Activated CD4-positive, alpha-beta T cell treated with anti-CD3 and anti-CD28 coated beads, Interleukin-2, amount 10 ng/mL, durations not matched to agents 24 days and 14 days (primary cell): ENCODE measurements around the gene POTEJ. TPM values are rescaled to one million over a fixed set of nuclear protein-coding genes. Genes with fewer than 3 reads are reported as not detected.
"Not testable (repeated sequence)": the region's sequence is repeated elsewhere in the genome, so short reads cannot be mapped to it uniquely, and the experiment has no call there.

ENCODE experiments used
- DNase-seq: peaks from one replicate; pipeline ENCODE4 v3.0.0; 2022
- H3K27ac Mint-ChIP-seq: one replicate; pipeline ENCODE4 v1.8.0; 2022; ENCODE audit warnings: mild to moderate bottlenecking, mixed read lengths
- H3K27me3 Mint-ChIP-seq: one replicate; pipeline ENCODE4 v1.8.0; 2022; ENCODE audit warnings: mixed read lengths
- H3K36me3 Mint-ChIP-seq: one replicate; pipeline ENCODE4 v1.8.0; 2022; ENCODE audit warnings: low read depth, mild to moderate bottlenecking, mixed read lengths
- H3K4me1 Mint-ChIP-seq: one replicate; pipeline ENCODE4 v1.8.0; 2021; ENCODE audit warnings: mixed read lengths
- H3K4me3 Mint-ChIP-seq: one replicate; pipeline ENCODE4 v1.8.0; 2022; ENCODE audit warnings: mild to moderate bottlenecking, moderate library complexity, mixed read lengths
- H3K9me3 Mint-ChIP-seq: one replicate; pipeline ENCODE4 v1.8.0; 2021; ENCODE audit warnings: mixed read lengths
- intact Hi-C: fragments of 100-400 bp; cut with micrococcal nuclease; formaldehyde crosslinking; loops from one replicate; pipeline ENCODE4 v1.15.1; 2023
- total RNA-seq: library from RNA; stranded (reverse); gene quantifications from 2 replicates; pipeline ENCODE4 v1.2.3, GENCODE V29; 2022

Gene POTEJ
- total RNA-seq, 1 donor from 2014 or later, result not detected

DNA sequence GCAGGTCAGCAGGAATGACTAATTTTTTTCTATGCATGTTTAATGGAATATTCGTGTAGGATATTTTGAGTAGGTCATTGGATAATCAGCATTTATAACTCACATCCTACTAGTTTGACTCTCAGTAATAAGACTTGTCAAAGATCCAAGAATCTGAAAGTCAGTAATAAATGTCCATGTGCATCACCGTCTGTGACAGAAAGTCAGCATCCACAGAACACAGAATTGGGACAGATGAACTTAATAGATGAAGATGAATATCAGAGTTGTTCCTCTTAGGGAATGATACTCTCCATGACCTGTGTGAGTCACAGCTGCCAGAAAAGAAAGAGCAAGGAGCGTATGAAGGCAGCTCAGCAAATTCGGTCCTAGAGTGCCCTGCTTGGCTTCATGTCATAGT, 30.4 kb downstream of the POTEJ start:
- H3K27me3 Mint-ChIP-seq, H3K4me3 Mint-ChIP-seq, H3K27ac Mint-ChIP-seq, H3K9me3 Mint-ChIP-seq, DNase-seq, H3K4me1 Mint-ChIP-seq, intact Hi-C loops, H3K36me3 Mint-ChIP-seq: not testable (repeated sequence)

DNA sequence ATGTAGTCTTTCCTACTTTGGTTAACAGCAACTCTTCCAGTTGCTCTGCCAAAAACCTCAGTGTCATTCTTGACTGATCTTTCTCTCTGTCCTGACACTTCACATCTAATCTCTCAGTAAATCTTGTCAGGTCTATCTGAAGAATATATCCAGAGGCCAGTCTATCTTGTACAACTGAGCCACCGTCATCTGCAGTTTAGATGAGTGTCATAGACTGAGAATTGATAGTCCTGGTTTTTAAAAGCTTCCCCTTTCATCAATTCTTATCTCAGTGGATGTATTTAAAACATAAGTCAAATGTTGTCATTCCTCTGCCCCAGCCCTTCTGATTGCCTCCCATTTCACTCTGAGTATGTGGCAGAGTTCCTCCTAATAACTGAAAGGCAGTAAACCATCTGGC, 38.0 kb downstream of the POTEJ start:
- H3K4me1 Mint-ChIP-seq, H3K27me3 Mint-ChIP-seq, intact Hi-C loops, H3K27ac Mint-ChIP-seq, H3K4me3 Mint-ChIP-seq, H3K9me3 Mint-ChIP-seq, DNase-seq, H3K36me3 Mint-ChIP-seq: not testable (repeated sequence)

DNA sequence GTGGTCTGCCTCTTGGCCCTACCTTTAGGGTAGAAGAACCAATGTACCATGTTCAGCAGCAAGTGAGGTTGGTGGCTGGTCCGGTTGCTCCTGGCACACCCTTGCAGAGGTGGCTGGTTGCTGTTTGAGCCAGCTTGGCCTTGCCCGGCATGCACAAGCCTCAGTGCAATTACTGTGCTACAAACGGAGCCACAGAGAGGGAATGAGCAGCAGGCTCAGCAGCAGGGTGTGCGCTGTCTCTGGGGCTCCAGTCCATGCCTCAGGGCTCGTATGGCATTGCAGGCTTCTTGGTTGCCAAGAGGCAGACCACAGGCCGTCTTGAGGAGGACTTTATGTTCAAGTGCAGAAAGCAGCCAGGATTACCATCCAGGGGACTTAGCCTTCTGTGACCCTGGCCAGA, 53.3 kb downstream of the POTEJ start:
- H3K9me3 Mint-ChIP-seq, result not testable (repeated sequence)

DNA sequence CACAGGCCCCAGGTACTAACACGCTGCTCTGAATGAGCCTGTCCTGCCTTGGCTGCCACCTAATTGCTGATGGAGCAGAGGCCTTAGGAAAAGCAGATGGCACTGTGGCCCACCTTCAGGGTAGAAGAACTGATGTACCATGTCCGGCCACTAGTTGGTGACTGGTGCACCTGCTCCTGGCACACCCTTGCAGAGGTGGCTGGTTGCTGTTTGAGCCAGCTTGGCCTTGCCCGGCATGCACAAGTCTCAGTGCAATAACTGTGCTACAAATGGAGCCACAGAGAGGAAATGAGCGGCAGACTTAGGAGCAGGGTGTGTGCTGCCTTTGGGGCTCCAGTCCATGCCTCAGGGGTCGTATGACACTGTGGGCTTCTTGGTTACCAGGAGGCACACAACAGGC, 54.4 kb downstream of the POTEJ start:
- intact Hi-C loops, H3K9me3 Mint-ChIP-seq: not testable (repeated sequence)

More for the DNA sequence above, 53.3 kb downstream of the POTEJ start:
- H3K4me3 Mint-ChIP-seq, H3K27ac Mint-ChIP-seq, intact Hi-C loops, H3K36me3 Mint-ChIP-seq, H3K4me1 Mint-ChIP-seq, DNase-seq, H3K27me3 Mint-ChIP-seq: not testable (repeated sequence)

DNA sequence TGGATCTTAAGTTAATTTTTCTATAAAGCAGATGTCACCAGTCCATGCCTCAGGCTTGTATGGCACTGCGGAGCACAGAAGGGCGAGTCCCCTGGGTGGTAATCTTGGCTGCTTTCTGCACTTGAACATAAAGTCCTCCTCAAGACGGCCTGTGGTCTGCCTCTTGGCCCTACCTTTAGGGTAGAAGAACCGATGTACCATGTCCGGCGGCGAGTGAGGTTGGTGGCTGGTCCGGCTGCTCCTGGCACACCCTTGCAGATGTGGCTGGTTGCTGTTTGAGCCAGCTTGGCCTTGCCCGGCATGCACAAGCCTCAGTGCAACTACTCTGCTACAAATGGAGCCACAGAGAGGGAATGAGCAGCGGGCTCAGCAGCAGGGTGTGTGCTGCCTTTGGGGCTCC, 56.3 kb downstream of the POTEJ start:
- H3K4me3 Mint-ChIP-seq, H3K27me3 Mint-ChIP-seq, H3K9me3 Mint-ChIP-seq, intact Hi-C loops, H3K27ac Mint-ChIP-seq, DNase-seq, H3K4me1 Mint-ChIP-seq, H3K36me3 Mint-ChIP-seq: not testable (repeated sequence)

More for the DNA sequence above, 54.4 kb downstream of the POTEJ start:
- not testable (repeated sequence) for H3K36me3 Mint-ChIP-seq, DNase-seq, H3K27ac Mint-ChIP-seq, H3K27me3 Mint-ChIP-seq, H3K4me3 Mint-ChIP-seq, H3K4me1 Mint-ChIP-seq

DNA sequence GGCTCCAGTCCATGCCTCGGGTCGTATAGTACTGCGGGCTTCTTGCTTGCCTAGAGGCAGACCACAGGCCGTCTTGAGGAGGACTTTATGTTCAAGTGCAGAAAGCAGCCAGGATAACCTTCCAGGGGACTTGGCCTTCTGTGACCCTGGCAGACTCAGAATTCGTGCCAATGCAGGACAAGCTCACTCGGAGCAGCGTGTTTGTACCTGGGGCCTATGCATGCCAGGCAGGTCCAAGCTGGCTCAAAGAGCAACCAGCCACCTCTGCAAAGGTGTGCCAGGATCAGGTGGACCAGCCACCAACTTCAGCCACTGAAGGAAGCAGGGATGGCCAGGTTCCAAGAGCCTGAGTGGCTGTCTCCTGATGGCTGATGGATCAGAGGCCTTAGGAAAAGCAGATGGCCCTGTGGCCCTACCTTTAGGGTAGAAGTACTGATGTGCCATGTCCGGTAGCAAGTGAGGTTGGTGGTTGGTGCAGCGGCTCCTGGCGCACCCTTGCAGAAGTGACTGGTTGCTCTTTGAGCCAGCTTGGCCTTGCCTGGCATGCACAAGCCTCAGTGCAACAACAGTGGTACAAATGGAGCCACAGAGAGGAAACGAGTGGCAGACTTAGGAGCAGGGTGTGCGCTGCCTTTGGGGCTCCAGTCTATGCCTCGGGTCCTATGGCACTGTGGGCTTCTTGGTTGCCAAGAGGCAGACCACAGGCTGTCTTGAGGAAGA, 58.9 kb downstream of the POTEJ start:
- H3K9me3 Mint-ChIP-seq, H3K4me1 Mint-ChIP-seq, H3K36me3 Mint-ChIP-seq, H3K27ac Mint-ChIP-seq, intact Hi-C loops, H3K4me3 Mint-ChIP-seq, H3K27me3 Mint-ChIP-seq, DNase-seq: not testable (repeated sequence)

DNA sequence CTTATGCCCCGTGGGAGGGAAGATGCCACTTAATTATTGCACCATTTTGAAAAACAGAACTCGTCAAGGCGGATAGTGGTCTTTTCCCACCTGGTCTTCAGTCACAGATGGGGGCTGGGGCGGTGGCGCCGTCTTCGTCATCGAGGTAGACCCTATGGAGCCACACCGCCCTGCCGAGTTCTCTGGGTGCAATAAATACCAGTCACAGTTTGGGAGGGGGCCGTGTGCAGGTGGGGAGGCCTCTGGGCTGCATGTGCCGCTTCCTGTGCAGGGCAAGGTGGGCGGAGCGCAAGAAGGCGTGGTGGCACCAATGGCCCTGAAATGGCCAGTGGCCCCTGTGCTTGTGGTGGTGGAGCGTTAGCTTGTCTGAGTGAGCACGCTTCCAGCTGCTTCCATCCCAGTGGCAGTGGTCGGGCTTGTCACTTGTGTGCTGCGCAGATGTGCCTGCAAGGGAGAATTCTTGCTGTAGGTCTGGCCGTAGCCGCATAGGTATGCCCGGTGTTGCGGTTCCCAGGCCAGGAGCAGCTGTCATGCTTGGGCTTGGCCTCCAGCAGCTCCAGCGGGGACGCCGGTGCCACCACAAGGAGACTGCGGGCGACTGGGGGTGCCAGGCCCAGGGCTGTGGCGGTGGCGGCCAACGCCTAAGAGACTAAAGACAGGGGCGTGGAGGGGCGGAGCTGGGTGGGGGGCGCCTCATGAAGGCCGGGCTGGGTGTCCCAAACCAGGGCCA, 81.0 kb downstream of the POTEJ start:
- intact Hi-C loops, H3K4me1 Mint-ChIP-seq, H3K4me3 Mint-ChIP-seq, H3K27me3 Mint-ChIP-seq, H3K9me3 Mint-ChIP-seq, H3K27ac Mint-ChIP-seq, DNase-seq, H3K36me3 Mint-ChIP-seq: not testable (repeated sequence)

DNA sequence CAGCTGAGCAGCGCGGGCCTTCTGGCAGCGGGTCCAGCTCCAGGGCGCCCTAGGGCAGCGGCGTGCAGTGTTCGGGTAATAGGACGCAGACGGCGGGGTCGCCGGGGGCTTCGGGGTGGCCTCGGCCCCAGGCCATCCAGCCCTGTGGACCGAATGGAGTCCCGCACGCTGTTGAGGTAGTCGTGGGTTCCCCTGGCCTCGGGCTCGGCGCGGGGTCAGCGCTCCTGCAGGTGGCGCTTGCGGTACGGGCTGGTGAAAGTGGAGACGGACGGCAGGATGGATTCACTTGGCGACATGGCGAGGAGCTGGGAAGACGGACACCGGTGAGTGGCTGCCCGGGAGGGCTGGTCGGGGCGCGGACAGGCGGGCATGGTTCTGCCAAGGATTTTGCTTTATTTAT, 82.2 kb downstream of the POTEJ start:
- DNase-seq, H3K9me3 Mint-ChIP-seq, H3K4me1 Mint-ChIP-seq, intact Hi-C loops, H3K36me3 Mint-ChIP-seq, H3K27me3 Mint-ChIP-seq, H3K27ac Mint-ChIP-seq, H3K4me3 Mint-ChIP-seq: not testable (repeated sequence)

DNA sequence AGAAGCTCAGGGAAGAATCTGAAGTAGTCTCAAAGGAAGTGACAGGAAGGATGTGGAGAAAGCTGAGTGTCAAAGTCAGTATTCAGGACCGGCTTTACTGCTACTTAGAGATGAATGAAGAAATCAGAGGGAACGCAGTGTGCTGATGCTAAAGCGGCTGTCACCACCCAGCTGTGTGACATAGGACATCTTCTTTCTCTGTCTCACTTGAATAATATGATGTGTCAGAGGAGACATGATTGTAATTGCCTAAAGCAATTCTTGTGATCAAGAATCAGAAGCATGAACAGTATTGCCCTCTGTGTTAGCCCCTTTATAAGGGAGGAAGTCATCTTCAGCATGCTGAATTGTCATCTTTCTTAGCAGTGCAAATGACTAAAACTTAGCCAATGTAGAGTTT, 92.0 kb downstream of the POTEJ start:
- H3K27ac Mint-ChIP-seq, H3K9me3 Mint-ChIP-seq, H3K4me3 Mint-ChIP-seq, H3K4me1 Mint-ChIP-seq, H3K27me3 Mint-ChIP-seq, H3K36me3 Mint-ChIP-seq, intact Hi-C loops, DNase-seq: not testable (repeated sequence)

Other genes starting within 250 kb of the POTEJ start
- not detected in 2 replicates for gene POTEI, start 102.1 kb upstream of the POTEJ start, total RNA-seq
- gene CFC1B, start 90.2 kb upstream of the POTEJ start, total RNA-seq, result not detected in 2 replicates
- not detected in 2 replicates for gene CFC1, start 11.9 kb upstream of the POTEJ start, total RNA-seq
- not detected in 2 replicates for gene GPR148, start 117.6 kb downstream of the POTEJ start, total RNA-seq
- not detected in 2 replicates for gene AMER3, start 144.1 kb downstream of the POTEJ start, total RNA-seq
- gene ARHGEF4, start 225.5 kb downstream of the POTEJ start, total RNA-seq, result 0.07 and 0.31 TPM in 2 replicates